Uterus (tissue), 2 donors: ENCODE measurements around the gene MACROH2A1.

Experiments used
- CTCF ChIP-seq, 4 experiments: fragments of 200-600 bp in 2 of 4; fragments of 450-650 bp in 2 of 4; sonication (generic) in 2 of 4; IDR thresholded peaks; one replicate each; pipeline ENCODE4 v1.5.1; 2016 to 2019; ENCODE audit warnings: antibody characterized with exemption in 4 of 4, mild to moderate bottlenecking in 2 of 4, moderate library complexity in 1 of 4
- POLR2A ChIP-seq, 2 donors: fragments of 450-650 bp; IDR thresholded peaks; one replicate each; pipeline ENCODE4 v1.6.1; 2016; ENCODE audit warnings: antibody characterized with exemption in 2 of 2, mild to moderate bottlenecking in 1 of 2, moderate library complexity in 1 of 2

- TF ChIP-seq POLR2A (IDR thresholded peaks at IDR 0.05) (no peak), CTCF (IDR thresholded peaks at IDR 0.05) (no peak)
These were observed 90.8 kb downstream of the MACROH2A1 start for GRCh38 chr5:135308245-135308644.
